Measurements from ENCODE around the gene ICA1L.
"Not testable (repeated sequence)": the region's sequence is repeated elsewhere in the genome, so short reads cannot be mapped to it uniquely, and the experiment has no call there.

The ICA1L gene

DNA sequence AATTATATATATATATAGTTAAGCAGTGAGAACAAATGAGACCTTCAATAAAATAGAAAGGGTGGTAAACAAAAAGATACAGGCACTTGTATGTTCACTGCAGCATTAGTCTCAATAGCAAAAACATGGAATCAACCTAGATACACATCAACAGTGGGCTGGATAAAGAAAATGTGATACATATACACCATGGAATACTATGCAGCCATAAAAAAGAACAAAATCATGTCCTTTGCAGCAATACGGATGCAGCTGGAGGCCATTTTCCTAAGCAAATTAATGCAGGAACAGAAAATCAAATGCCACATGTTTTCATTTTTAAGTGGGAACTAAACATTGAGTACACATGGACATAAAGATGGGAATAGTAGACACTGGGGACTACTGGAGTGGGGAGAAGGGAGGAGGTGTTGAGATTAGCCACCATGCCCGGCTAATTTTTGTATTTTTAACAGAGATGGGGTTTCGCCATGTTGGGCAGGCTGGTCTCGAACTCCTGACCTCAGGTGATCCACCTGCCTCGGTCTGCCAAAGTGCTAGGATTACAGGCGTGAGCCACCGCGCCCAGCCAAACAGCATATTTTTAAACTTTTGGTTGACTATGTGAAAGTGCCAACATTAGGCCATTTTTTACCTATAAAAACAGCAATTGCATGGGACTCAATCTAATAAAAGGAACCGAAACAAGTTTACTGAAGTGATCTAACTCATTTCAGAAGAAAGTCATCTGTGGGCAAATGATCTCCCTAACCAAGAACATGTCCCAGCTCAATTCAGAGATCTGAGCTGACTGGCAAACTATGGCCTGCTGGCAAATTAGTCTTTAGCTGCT, 23.7 kb downstream of the ICA1L start:
- DNase-seq, result no peak

DNA sequence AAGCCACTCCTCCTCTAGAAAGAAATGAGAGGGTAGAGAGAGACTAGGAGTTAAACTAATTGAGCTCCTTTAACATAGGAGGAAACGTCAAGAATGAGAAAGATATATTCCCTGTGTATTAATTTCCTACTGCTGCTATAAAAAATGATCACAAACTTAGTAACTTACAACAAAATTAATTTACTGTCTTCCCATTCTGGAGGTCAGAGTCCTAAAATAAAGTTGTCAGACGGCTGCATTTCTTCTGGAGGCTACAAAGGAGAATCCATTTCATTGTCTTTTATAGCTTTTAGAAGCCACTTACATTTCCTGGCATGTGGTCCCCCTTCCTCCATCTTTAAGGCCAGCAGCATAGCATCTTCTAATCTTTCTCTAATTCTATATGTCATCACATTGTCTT, 26.9 kb downstream of the ICA1L start:
- DNase-seq, result no peak

DNA sequence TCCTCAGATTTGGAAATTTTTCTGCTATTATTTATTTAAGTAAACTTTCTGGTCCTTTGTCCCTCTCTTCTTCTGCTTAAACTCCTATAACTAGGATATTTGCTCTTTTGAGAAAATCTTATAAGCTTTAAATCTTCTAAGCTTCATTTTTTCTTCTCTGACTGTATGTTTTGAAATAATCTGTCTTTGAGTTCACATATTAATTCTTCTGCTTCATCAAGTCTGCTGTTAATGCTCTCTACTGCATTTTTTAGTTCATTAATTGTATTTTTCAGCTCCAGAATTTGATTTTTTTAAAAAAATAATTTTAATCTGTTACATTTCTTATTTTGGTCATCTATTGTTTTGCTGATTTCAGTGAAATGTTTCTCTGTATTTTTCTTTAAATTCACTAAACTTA, 28.9 kb downstream of the ICA1L start:
- no peak for DNase-seq

DNA sequence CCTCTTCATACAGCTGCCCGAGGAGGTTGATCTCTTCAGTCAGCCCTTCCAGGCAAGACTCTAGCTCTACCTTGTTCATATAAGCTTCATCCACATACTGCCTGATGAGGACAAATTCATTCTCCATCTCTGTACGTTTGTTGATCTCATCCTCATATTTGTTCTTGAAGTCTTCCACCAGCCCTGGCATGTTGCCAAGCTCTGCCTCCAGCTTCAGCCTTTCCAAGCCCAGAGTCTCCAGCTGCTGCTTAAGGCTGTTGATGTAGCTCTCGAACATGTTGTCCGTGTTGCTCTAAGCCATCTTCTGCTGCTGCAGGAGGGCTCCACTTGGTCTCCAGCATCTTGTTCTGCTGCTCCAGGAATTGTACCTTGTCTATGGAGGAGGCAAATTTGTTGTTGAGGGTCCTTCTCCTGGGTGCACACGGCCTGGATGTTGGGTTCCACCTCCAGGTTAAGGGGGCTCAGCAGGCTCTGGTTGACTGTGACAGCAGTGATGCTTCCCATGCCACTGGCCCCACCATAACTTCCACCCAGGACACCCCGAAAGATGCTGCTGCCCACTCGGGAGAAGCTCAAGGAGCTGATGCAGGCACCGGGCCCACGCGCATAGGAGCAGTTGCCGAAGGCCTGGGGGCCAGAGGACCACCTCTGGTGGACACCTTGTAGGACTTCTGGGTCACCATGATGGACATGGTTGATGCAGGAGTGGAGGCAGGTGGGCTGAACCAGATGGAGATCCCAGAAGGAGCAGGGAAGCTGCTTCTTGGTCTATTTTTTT, 30.3 kb downstream of the ICA1L start:
- DNase-seq, result no peak

DNA sequence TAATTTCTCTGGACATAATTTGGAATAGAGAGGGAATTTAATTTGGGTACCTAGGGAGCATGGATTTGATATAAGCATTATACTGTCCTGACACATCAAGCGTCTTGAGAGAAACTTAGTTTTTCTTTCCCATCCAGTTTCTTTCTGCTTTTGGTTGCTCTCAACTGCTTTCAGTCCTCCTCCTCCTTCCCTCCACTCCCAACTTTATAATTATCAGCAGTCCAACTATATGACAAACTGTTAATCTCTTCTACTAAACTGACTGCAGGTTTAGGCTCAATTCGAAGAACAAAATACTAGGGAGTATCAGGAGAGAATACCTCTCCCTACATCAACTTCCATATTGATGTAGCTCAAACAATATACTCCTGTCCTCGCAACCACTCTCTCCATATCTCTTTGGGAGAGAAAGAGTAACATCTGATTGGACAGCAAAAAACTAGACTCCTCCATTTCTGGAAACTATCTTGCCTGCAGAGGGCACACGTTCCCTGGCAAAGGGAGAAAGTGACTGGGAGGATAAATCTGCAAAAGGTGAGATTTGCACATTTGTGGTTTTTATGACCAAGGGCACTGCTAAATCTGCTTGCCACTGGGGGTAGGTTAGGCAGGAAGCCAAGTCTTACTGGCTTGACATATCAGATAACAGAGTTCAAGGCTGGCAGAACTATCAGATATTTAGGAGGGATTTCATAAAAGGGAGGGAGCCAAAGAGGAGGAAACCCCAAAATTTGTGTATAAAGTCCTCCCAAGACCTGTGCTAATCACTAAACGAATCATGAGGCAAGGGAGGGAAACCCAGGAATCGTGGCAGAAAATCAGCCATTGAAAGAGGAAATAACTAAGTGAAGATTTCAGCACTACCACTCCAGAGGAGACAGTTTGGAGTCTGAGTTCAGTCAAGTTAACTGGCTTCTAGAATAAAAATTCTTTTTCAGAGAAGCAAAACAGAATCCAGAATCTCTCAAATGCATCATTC, 40.0 kb downstream of the ICA1L start:
- no peak for DNase-seq

DNA sequence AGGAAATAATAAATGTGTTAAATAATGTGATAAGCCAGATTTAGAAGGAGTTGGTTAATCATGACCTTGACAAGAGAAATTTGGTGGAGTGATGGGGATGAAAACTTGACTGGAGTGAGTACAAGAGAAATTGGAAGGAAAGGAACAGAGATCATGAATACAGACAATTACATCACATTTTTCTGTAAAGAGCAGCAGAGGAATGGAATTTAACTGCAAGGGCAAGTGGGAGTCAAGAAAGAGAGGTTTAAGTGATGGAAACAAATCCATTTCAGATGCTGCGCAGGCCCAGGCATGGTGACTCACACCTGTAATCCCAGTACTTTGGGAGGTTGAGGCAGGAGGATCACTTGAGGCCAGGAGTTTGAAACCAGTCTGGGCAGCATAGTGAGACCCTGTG, 46.7 kb downstream of the ICA1L start:
- no peak for DNase-seq

DNA sequence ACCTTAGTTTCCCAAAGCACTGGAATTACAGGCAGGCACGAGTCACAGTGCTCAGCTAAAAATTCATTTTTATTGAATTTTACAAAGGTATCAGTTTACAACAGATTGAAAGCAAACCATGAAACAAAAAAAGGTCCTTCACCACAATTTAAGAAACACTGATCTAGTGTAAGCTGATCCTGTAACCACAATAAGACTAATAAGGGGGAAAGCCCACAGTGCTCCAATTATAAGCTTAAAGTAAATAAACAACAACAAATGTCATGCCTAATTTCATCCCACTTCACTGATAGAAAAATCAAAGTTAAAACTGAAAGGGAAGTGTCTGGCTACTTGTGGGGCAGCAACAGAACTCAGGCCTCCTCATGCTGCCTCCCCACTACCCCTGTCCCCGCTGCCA, 49.2 kb downstream of the ICA1L start:
- no peak for DNase-seq

DNA sequence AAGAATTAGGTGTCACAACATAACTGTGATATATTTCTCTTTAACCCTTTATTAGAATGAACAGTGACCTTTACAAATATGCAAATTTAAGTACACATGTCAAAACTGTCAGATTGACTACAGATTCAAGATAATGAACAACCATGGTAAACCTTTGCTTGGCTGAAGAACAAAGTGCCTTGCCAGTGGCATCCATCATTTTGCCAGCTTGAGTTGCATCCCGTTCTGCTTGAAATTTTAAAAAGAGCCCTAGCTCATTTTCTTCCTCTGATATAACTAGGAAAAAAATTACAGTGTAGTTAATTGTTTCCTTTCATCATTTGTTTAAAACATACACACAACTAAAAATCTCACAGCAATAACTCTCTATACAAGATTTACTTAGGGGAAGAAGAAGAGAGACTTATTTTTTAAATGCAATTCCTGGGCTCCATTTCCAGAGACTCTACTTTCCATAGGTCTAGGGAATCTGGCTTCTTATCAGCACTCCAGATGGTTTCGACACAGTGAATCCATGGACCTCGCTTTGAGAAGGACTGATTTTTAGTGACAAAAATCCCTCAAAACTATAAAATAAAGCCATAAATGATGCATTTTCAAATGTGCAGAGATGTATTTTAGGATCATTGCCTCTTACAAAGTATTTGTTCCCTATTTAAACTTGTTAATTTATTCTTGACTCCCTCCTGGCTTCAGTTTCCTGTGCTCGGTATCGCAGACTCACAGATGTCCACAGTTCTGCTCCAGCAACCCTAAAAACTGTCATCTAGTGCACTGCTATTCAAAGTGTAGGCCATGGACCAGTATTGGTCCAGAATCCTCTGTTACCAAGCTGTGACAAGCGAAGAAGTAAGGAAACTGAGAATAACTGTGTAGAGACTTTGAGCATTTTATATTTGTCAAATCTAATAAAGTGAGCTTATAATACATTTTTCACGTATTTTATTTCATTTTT, 50.1 kb downstream of the ICA1L start:
- DNase-seq, result no peak

DNA sequence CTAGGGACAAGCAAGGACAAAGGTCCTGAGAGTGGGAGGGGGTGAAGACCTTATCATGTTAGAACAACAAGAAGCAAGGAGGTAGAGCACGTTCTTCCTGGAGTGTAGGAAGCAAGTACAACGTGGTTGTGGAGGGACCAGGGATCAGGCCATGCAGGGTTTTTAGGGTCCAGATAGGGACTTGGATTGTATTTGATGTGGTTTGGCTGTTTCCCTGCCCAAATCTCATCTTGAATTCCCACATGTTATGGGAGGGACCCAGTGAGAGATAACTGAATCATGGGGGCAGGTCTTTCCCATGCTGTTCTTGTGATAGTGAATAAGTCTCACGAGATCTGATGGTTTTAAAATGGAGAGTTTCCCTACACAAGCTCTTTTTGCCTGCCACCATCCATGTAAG, 53.2 kb downstream of the ICA1L start:
- DNase-seq, result no peak

DNA sequence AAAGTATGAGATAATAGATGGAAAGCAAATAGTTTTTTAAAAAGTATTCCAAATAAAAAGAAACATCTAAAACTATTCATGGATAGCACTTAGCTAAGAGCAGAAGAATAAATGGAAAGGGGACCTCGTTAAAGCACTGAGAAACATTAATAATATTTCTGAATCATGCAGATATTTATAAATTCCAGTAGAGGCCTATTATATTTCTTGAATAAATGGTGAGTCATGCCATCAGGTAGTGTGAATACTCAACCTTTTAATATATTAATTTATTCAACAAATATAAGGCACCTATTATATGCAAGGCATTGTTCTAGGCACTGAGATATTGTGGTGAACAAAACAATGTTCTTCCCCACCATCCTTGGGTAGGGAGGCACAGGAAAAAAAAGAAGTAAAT, 53.8 kb downstream of the ICA1L start:
- no peak for DNase-seq

DNA sequence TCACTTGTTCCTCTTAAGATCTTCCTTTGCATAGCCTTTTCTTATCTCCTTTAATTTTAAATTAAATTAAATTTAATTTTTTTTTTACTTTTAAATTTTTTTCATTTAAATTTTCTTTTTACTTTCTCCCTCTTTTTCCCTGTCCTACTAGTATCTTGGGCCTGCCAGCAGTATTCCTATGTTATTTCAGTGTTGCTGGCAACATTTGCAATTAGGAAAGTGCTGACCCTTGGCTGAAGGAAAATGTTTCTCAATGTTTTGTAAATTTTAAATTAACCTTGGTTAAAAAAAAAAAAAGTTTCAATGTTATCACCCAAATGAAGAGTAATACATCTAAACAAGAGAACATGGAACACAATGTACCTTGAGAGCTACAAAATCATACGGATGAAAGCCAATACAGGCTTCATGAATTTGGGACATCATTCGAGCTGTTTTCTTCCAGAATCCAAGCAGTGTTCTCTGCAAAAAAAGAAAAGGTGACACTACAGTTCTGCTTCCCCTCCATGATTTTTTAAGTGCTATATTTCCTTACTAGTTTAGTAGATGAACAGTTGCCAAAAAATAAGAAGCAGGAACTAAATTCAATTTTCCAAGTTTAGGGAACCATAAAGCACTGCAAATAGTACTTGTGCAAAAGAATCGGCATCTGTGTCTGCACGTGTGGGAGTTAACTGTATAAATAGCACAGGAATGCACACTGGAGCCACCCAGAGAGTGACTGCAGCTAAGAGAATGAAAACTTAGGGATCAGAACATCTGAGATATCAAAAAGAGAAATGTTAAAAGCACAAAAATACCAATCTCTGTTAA, 55.8 kb downstream of the ICA1L start:
- no peak for DNase-seq

DNA sequence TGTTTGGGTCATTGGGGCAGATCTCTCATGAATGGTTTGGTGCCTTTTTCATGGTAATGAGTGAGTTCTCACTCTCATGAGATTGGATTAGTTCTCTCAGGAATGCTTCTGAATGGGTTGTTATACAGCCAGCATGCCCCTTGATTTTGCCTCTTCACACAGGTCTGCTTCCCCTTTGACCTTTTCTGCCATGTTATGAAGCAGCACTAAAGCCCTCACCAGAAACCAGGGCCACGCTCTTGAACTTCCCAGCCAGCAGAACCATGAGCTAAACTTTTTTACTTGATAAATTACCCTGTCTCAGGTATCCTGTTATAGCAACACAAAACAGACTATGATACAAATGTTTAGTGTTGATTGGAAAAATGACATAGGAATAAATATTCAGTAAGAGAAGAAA, 57.3 kb downstream of the ICA1L start:
- DNase-seq, result no peak

DNA sequence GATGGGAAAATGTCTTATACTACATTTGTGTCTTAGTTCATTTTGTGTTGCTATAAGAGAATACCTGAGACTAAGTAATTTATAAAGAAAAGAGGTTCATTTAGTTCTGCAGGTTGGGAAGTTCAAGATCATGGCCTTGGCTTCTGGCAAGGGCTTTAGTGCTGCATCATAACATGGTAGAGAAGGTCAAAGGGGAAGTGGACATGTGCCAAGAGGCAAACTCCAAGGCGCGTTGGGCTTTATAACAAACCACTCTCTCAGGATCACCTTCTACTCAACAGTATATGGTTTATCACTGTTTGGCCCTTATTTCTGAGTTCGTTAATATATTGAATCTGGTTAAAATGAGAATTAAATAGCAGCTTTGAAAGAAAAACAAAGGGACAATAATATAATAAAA, 58.2 kb downstream of the ICA1L start:
- DNase-seq, result no peak

DNA sequence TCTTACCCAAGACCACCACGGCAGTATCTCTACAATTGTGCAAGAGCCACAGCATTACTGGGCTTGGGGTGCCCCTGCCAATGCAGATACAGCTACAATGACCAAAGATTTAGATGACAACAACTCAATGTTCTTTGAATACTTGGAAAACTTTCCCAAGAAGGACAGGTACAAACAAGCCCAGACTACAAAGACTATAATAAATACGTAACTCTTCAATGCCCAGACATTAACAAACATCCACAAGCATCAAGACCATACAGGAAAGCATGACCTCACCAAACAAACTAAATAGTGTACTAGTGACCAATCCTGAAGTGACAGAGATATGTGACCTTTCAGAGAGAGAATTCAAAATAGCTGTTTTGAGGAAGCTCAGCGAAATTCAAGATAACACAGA, 62.8 kb downstream of the ICA1L start:
- DNase-seq, result no peak

DNA sequence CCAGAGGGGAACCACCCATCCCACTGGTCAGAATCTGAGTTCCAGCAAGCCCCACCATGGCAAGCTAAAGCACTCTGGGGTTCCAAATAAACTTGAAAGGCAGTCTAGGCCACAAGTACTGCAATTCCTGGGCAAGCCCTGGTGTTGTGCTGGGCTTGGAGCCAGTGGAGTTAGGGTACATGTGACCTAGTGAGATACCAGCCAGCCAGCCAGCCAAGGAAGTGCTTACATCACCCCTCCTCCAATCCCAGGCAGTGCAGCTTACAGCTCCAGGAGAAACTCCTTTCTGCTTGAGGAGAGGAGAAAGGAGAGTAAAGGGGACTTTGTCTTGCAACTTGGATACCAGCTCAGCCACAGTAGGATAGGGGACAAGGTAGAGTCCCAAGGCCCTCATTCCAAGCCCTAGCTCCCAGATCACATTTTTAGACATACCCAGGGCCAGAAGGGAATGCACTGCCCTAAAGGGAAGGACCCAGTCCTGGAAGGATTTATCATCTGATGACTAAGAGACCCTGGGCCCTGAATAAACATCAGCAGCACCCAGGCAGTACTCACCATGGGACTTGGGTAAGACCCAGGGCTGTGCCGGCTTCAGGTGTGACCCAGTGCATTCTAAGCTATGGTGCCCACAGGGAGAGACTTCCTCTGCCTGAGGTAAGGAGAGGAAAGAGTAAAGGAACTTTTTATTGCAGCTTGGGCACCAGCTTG, 64.0 kb downstream of the ICA1L start:
- DNase-seq, result not testable (repeated sequence)

DNA sequence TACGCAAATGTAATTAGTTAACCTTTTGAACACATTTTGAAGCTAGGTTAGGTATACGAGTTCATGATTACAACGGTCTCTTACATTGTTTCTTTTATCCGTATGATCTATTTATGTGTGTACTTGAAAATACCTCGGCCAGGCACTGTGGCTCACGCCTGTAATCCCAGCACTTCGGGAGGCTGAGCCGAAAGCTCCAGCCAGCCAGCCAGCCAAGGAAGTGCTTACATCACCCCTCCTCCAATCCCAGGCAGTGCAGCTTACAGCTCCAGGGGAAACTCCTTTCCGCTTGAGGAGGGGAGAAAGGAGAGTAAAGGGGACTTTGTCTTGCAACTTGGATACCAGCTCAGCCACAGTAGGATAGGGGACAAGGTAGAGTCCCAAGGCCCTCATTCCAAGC, 65.7 kb downstream of the ICA1L start:
- DNase-seq, result not testable (repeated sequence)

DNA sequence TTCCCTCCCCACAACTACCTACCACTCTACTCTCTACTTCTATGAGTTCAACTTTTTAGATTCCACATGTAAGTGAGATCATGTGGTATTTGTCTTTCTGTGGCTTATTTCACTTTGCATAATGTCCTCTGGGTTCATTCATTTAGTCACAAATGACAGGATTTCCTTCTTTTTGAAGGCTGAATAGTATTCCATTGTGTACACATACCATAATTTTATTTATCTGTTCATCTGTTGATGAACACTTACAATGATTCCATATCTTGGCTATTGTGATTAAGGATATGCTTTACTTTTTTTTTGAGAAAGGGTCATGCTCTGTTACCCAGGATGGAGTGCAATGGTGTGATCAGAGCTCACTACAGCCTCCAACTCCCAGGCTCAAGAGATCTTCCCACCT, 73.6 kb downstream of the ICA1L start:
- no peak for DNase-seq

DNA sequence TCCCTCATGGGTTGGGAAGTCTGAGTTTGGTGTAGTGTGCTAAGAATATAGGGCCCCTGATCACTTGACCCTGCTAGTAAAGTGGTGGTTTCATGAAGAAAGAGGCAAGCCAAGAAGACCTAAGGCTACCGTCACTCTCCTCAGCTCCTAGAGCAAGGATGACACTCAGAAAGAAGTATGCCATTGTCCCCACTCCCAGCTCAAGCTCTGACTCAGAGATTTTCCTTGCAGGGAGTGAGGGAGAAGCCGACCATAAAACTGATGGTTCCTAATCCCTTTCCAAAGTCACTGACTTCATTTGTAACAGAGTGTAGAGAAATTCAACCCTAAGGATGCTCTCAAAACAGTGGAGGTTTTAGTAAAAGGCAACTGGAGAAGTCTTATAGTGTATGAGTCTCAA, 80.9 kb downstream of the ICA1L start:
- no peak for DNase-seq

DNA sequence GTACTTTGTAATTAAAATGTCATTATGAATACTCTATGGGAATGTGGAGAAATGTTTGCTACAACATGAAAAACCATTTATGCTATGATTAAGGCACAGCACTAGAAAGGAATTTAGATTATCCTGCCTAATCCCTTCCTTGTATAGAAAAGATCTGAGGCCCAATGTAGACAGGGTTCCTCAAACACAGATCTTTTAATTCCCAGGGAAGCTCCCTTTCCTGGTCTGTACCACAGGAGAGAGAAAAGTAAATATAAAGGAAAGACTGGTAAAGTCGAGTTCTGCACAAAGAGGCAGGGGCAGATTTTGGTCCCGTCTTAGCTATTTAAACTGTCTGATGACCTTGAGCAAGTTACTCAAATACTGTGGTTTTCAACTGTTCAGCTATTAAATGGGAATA, 84.7 kb downstream of the ICA1L start:
- no peak for DNase-seq

DNA sequence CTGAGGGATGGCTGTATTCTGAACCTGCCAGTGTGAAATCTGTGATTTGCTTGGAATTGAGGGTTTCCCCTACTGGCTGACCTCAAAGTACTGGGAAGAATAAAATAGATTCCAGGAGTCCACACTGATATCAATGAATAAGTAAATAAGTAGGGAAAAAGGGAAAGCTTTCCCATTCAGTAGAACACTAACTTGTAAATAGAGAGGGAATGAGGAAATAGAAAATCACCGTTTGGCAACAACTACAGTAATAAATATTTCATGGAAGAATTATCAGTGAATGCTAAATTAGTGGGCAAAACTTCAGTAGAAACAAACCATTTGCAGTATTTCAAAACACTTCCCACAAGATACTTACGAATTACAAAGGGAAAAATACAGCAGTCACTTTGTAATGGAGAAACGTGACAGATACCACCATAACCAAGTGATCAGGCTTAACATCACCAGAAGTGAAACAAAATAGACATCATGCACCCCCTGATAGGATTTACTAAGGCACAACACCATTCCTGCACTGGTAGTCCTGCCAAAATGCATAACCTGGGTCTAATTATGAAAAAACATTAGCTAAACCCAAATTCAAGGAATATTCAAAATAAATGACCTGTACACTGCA, 88.5 kb downstream of the ICA1L start:
- DNase-seq, result no peak
